GM19351 (cell line): ENCODE measurements around the gene TBC1D10A.

Source experiments
- ATAC-seq: cut with Tn5 transposase; IDR thresholded peaks from one replicate; pipeline ENCODE4 v1.9.1; 2021; ENCODE audit warnings: mild to moderate bottlenecking, moderate library complexity; ENCODE audit not compliant: unreplicated experiment

The TBC1D10A gene

DNA sequence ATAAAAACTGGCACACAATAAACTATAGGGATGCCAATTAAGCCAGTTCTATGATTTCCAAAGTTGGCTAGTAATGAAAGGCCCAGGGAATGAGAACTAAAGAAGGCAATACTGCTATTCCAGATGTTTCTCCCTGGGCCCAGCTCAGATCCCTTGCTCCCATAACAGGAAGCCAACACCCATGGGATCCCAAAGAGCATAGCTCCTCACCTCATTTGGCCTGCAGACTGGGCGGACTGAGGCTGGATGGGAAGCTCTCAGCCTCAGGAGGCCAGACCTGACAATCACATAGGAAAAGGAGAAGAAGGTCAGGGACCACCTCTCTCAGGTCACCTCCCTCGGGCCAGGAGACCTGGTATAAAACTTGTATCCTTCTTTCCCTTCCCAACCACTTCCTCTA, 5.3 kb downstream of the TBC1D10A start:
- ATAC-seq: no peak

DNA sequence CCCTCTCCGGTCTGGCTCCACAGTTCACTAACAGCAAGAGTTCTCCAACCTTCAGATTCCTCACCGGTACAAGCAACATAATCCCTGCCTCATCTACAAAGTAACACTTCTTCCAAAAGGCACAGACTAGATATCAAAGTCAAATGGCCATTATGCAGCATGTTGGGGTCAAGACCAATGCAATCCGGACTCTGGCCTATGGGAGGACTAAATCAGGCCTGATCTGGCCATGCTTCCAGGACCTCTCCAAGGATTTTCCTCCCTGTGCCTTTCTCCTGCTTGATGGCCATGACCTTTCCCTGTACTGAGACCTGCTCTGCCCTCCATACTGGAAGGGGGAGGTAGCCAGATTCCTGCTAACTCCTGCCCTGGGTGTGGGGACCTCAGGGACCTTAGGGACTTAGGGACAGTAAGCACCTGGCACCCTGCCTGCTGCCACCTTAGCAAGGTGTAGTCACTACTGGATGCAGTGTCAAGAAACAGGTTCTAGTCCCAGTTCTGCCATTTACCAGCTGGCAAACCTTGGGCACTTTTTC, 6.7 kb downstream of the TBC1D10A start:
- ATAC-seq: no peak

- ATAC-seq: no peak
Measured at GRCh38 chr22:30318799-30319419, 7.8 kb downstream of the TBC1D10A start.

DNA sequence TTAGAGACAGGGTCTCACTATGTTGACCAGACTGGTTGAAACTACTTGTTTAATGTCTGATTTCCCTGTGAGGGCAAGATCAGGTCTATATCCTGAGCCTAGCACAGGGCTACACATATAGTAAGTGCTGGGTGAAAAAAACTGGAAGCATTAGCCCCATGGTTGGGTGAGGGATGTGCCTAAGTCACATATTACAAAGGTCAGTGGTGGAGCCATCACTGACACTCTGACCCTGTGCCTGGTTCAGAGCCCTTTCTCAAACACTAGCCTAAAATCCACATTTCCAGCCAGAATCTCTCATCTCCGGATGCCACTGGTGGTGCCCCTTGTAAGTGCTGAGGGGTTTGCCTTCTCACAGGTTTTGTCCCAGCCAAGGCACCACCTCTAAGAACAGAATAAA, 9.0 kb downstream of the TBC1D10A start:
- no peak for ATAC-seq

DNA sequence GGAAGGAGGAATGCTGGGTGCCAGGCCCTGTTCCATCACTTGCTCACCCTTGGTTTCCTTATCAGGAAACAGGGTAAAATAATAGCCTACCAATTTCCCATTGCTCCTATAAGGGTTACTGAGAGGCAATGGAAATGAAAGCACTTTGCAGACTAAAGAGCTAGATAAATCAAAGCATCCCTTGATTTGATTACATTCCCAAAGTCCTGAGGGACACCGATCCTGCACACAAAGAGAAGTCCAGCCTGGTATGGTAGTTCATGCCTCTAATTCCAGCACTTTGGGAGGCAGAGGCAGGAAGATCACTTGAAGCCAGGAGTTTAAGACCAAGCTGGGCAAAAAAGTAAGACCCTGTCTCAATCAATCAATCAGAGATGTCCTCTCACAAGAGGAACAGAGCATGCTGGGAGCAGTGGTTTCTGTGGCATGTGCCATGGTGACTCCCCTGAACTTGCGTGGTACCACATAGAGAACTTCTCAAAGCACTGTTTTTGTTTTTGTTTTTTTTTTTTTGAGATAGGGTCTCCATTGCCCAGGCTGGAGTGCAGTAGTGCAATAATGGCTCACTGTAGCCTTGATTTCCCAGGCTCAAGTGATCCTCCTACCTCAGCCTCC, 10.7 kb downstream of the TBC1D10A start:
- no peak for ATAC-seq

DNA sequence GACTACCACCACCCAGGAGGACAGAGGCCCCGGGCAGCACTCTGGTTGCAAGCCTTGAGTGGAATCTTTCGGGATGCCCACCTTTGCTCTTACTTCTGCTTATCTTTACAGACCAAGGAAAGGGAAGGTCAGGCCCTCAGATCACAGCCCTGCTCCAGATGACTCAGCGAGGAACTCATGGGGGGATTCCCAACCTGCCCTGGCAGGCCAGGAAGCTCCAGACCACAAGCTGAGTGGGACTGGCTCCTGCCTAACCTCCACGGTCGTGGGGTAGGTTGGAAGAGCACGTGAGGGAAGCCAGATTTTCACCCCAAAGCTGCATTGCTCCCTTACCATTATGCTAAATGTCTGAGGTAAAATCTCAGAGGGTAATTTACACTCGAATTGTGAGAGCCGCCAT, 11.8 kb downstream of the TBC1D10A start:
- no peak for ATAC-seq

GRCh38 chr22:30313527-30314363, 13.0 kb downstream of the TBC1D10A start:
- ATAC-seq: no peak

DNA sequence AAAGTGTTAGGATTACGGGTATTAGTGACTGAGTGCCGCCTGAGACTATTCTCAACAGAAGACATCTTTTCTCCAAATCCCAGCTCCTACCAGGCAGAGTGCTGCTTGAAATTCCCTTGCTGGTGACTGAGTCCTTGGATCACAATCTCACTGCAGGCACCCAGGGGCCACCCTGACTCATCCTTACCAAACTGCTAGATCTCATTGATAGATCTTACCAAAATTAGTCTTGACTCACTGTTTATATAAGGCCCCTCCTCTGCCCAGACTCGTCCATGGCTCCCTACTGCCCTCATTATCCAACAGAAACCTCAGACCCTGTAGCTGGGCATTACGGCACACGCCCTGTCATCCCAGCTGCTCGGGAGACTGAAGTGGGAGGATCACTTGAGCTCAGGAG, 14.7 kb downstream of the TBC1D10A start:
- no peak for ATAC-seq

- ATAC-seq: no peak
Measured at GRCh38 chr22:30310881-30311771, 15.6 kb downstream of the TBC1D10A start.

- peak; percentile 39 for ATAC-seq
Measured at GRCh38 chr22:30309951-30310741, 16.6 kb downstream of the TBC1D10A start.

GRCh38 chr22:30308518-30309230, 18.1 kb downstream of the TBC1D10A start:
- ATAC-seq: peak; percentile 39

GRCh38 chr22:30308093-30308492, 18.6 kb downstream of the TBC1D10A start:
- no peak for ATAC-seq

- ATAC-seq: no peak
Measured at GRCh38 chr22:30307041-30307574, 19.6 kb downstream of the TBC1D10A start.

GRCh38 chr22:30306627-30307011, 20.1 kb downstream of the TBC1D10A start:
- no peak for ATAC-seq

DNA sequence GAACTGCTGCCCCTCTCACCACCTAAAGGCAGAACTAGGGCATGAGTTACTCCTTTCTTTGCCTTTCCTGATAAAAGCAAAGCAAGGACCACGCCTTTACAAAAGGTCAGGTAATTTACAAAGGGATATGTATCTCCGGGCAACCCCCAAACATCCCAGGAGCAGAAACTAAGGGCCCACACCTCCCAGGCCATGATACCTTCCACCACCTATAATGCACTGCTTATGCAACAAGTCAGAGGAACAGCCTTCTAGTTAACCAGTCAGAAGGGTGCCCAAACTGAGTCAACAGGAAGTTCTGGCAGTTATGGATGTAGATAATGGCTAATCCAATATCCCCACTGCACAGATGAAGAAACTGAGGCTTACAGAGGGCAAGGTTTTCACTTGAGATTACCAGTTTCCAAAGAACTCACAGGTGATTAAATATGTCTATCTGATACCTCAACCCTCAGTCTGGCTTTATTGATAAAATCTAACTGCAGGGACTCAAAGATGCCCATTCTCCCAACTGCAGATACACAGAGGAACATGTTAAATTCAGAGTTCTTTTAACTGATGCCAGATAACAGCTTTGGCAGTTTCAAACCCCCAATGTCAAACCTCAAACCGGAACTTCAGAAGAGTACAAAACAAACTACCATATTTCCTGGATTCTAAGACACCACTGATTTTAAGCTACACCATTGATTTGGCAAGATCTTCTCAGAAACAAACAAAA, 20.7 kb downstream of the TBC1D10A start:
- ATAC-seq: no peak

- ATAC-seq: peak; percentile 40
Measured at GRCh38 chr22:30305519-30305905, 21.2 kb downstream of the TBC1D10A start.

- no peak for ATAC-seq
Measured at GRCh38 chr22:30304495-30305244, 22.1 kb downstream of the TBC1D10A start.

GRCh38 chr22:30302810-30303138, 24.0 kb downstream of the TBC1D10A start:
- no peak for ATAC-seq
